Measurements from ENCODE around the gene BEND3.

GRCh38 chr6:107059606-107060005 lies 55.7 kb downstream of the BEND3 start:
- no peak for TF ChIP-seq POLR2A (IDR thresholded peaks at IDR 0.05)
- TF ChIP-seq CTCF (IDR thresholded peaks at IDR 0.05) = no peak

All from upper lobe of left lung (tissue), 4 donors.